CD14-positive monocyte (primary cell): ENCODE data around the gene KAZN. TPM values are rescaled to one million over a fixed set of nuclear protein-coding genes. Genes with fewer than 3 reads are reported as not detected.

ENCODE experiments used
- DNase-seq, 3 donors: peaks; one replicate each; pipeline ENCODE4 v3.0.0-alpha.2; 2011 to 2022
- H2AFZ ChIP-seq: 2 replicates; pipeline ENCODE4 v1.6.0; 2012; ENCODE audit warnings: mild to moderate bottlenecking, low read depth, low read length, inconsistent platforms; ENCODE audit not compliant: insufficient read depth, poor library complexity, severe bottlenecking
- H3K27ac ChIP-seq, 2 donors: 1 replicate in 1 of 2; 2 replicates in 1 of 2; pipeline ENCODE4 v1.5.1; 2012 to 2013; ENCODE audit warnings: low read length in 2 of 2, control low read depth in 1 of 2, inconsistent platforms in 1 of 2, low read depth in 1 of 2, mild to moderate bottlenecking in 1 of 2
- H3K27me3 ChIP-seq, 2 donors: one replicate each; pipeline versions ENCODE4 v1.6.0 to v1.6.1; 2011 to 2013; ENCODE audit warnings: low read length in 2 of 2; ENCODE audit not compliant: control insufficient read depth in 2 of 2, insufficient read depth in 2 of 2
- H3K36me3 ChIP-seq, 2 donors: replicated peaks in 1 of 2; 1 replicate in 1 of 2; 2 replicates in 1 of 2; pipeline versions ENCODE4 v1.5.1 to v1.6.1; 2012 to 2013; ENCODE audit warnings: low read length in 2 of 2, control low read depth in 1 of 2, inconsistent platforms in 1 of 2, mild to moderate bottlenecking in 1 of 2; ENCODE audit not compliant: insufficient read depth in 2 of 2, control insufficient read depth in 1 of 2
- H3K4me1 ChIP-seq, 2 donors: 1 replicate in 1 of 2; 2 replicates in 1 of 2; pipeline versions ENCODE4 v1.5.1 to v1.6.1; 2012 to 2013; ENCODE audit warnings: low read length in 2 of 2, control low read depth in 1 of 2, inconsistent platforms in 1 of 2, mild to moderate bottlenecking in 1 of 2, moderate library complexity in 1 of 2; ENCODE audit not compliant: insufficient read depth in 2 of 2, control insufficient read depth in 1 of 2
- H3K4me2 ChIP-seq: replicated peaks from 2 replicates; pipeline ENCODE3; 2012; ENCODE audit warnings: low read length, moderate library complexity, mild to moderate bottlenecking; ENCODE audit not compliant: poor library complexity, severe bottlenecking; ENCODE audit errors: extremely low read depth
- H3K4me3 ChIP-seq, 3 experiments: fragments of 200-600 bp in 1 of 3; sonication (generic) in 1 of 3; replicated peaks in 1 of 3; 1 replicate in 2 of 3; 2 replicates in 1 of 3; pipeline ENCODE4 v1.5.1; 2011 to 2013; ENCODE audit warnings: low read length in 3 of 3, mild to moderate bottlenecking in 3 of 3, control low read depth in 2 of 3, low read depth in 2 of 3, inconsistent platforms in 1 of 3, moderate library complexity in 1 of 3
- H3K79me2 ChIP-seq: 2 replicates; pipeline ENCODE4 v1.6.0; 2012; ENCODE audit warnings: mild to moderate bottlenecking, control low read depth, inconsistent platforms, low read length, moderate library complexity; ENCODE audit not compliant: insufficient read depth
- H3K9ac ChIP-seq: 2 replicates; pipeline ENCODE4 v1.6.0; 2017; ENCODE audit warnings: low read length, mild to moderate bottlenecking; ENCODE audit not compliant: insufficient read depth, poor library complexity, severe bottlenecking
- H3K9me3 ChIP-seq, 2 donors: replicated peaks in 1 of 2; 1 replicate in 1 of 2; 2 replicates in 1 of 2; pipeline versions ENCODE4 v1.5.1 to v1.6.1; 2012 to 2013; ENCODE audit warnings: low read length in 2 of 2, control low read depth in 1 of 2; ENCODE audit not compliant: control insufficient read depth in 1 of 2, insufficient read depth in 1 of 2
- H4K20me1 ChIP-seq: 2 replicates; pipeline ENCODE4 v1.6.0; 2012; ENCODE audit warnings: mild to moderate bottlenecking, low read length, control low read depth, moderate library complexity; ENCODE audit not compliant: insufficient read depth
- H3K27ac Mint-ChIP-seq, 7 donors: one replicate each; pipeline ENCODE4 v1.8.0; 2020; ENCODE audit warnings: mild to moderate bottlenecking in 7 of 7, mixed read lengths in 7 of 7, moderate library complexity in 6 of 7, inconsistent platforms in 2 of 7
- H3K27me3 Mint-ChIP-seq, 3 donors: one replicate each; pipeline ENCODE4 v1.8.0; 2021 to 2022; ENCODE audit warnings: low read depth in 3 of 3, mild to moderate bottlenecking in 3 of 3, mixed read lengths in 3 of 3, moderate library complexity in 3 of 3, inconsistent platforms in 1 of 3
- H3K36me3 Mint-ChIP-seq, 2 donors: one replicate each; pipeline ENCODE4 v1.8.0; 2020; ENCODE audit warnings: mixed read lengths in 2 of 2, inconsistent platforms in 1 of 2, mild to moderate bottlenecking in 1 of 2
- H3K4me1 Mint-ChIP-seq: one replicate; pipeline ENCODE4 v1.8.0; 2020; ENCODE audit warnings: mild to moderate bottlenecking, mixed read lengths
- H3K4me3 Mint-ChIP-seq, 2 donors: one replicate each; pipeline ENCODE4 v1.8.0; 2020; ENCODE audit warnings: mild to moderate bottlenecking in 2 of 2, mixed read lengths in 2 of 2, moderate library complexity in 1 of 2
- H3K9me3 Mint-ChIP-seq, 7 donors: one replicate each; pipeline ENCODE4 v1.8.0; 2020 to 2022; ENCODE audit warnings: mixed read lengths in 7 of 7, mild to moderate bottlenecking in 6 of 7, moderate library complexity in 6 of 7, inconsistent platforms in 2 of 7
- WGBS: methylation state at CpG from one replicate; pipeline ENCODE4 v1.1.5; 2013; ENCODE audit warnings: missing lambda C conversion rate; ENCODE audit not compliant: insufficient coverage; 5-methylcytosine and 5-hydroxymethylcytosine counted together
- intact Hi-C, 2 donors: fragments of 100-400 bp; cut with micrococcal nuclease; formaldehyde crosslinking; loops; one replicate each; pipeline versions ENCODE4 v1.15.0 to v1.15.1; 2023
- polyA plus RNA-seq, 3 donors: library from polyadenylated mRNA; depleted of rRNA in 1 of 3; unstranded in 2 of 3; stranded (reverse) in 1 of 3; fragments of 300-500 nt in 2 of 3; fragments of >200 nt in 1 of 3; fragmentation: Illumina TruSeq in 2 of 3; gene quantifications; 1 replicate in 2 of 3; 2 replicates in 1 of 3; pipeline ENCODE4 v1.2.3, GENCODE V29; 2012 to 2021
- TF ChIP-seq, protein P1 (sequence below): fragments of 200-600 bp; IDR thresholded peaks from one replicate; pipeline ENCODE4 v1.8.0; 2022; ENCODE audit warnings: antibody characterized with exemption, mild to moderate bottlenecking

KAZN gene
- polyA plus RNA-seq, 3 donors, result not detected

DNA sequence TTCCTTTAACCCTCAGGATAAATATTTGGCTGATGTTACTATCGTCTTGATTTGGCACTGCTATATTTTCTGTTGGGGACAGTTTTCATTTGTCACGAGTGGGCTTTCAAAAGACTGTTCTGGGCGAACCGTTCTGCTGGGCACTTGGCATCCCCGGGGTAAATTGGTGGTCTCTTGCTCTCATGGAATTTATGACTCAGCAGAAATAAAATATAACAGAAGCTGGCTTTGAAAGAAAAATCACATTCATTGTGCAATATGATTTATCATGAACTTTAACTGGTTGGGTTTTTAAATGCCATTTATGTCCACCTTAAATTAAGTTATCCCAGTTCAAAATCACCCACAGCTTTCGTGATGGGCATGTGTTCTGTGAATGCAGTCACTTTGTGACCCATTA is 147.3 kb downstream of the KAZN start:
- intact Hi-C loops, result no loop called here
- no peak for DNase-seq
- H3K4me3 ChIP-seq, result no peak overlapping the region
- no peaks in the 10 kb centered on the region for H3K36me3 ChIP-seq
- TF ChIP-seq, protein P1, sequence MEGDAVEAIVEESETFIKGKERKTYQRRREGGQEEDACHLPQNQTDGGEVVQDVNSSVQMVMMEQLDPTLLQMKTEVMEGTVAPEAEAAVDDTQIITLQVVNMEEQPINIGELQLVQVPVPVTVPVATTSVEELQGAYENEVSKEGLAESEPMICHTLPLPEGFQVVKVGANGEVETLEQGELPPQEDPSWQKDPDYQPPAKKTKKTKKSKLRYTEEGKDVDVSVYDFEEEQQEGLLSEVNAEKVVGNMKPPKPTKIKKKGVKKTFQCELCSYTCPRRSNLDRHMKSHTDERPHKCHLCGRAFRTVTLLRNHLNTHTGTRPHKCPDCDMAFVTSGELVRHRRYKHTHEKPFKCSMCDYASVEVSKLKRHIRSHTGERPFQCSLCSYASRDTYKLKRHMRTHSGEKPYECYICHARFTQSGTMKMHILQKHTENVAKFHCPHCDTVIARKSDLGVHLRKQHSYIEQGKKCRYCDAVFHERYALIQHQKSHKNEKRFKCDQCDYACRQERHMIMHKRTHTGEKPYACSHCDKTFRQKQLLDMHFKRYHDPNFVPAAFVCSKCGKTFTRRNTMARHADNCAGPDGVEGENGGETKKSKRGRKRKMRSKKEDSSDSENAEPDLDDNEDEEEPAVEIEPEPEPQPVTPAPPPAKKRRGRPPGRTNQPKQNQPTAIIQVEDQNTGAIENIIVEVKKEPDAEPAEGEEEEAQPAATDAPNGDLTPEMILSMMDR, result no peak
- no peak overlapping the region for H3K27ac ChIP-seq
- H3K4me2 ChIP-seq, result no peak overlapping the region
- H3K27me3 Mint-ChIP-seq, result no peaks in the 10 kb centered on the region
- H3K36me3 Mint-ChIP-seq, result no peaks in the 10 kb centered on the region
- H3K27me3 ChIP-seq, result no peaks in the 10 kb centered on the region
- H4K20me1 ChIP-seq, result no peaks in the 10 kb centered on the region
- no peak overlapping the region for H3K4me3 Mint-ChIP-seq
- H2AFZ ChIP-seq, result no peak overlapping the region
- H3K9me3 ChIP-seq, result no peaks in the 10 kb centered on the region
- no peak overlapping the region for H3K9ac ChIP-seq
- WGBS, result 70% methylated on average over 4 of the region's 6 CpGs
- no peaks in the 10 kb centered on the region for H3K9me3 Mint-ChIP-seq
- H3K4me1 Mint-ChIP-seq, result peaks cover 22% of the 10 kb centered on the region
- no peak overlapping the region for H3K27ac Mint-ChIP-seq
- H3K4me1 ChIP-seq, result peaks cover 20 to 21% of the 10 kb centered on the region in 2 donors
- no peaks in the 10 kb centered on the region for H3K79me2 ChIP-seq

DNA sequence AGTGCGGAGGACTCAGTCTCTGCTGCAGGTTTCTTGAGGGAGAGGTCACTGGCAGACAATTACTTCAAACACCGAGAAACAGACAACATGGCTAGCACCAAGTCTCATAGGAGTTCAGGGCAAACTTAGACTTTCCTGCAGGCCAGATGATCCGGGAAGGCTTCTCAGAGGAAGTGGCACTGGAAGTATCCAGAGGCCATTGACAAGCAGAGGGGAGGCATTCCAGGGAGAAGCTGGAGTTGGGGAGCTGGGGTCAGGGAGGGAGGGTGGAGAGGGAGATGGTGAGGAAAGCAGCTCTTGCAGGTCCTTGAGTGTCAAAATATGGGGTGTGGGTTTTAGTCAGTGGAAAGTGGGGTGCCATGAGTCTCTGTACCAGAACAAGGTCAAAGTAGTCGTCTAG is 147.9 kb downstream of the KAZN start:
- WGBS, result 91% methylated on average over 2 of the region's 4 CpGs
- Mint-ChIP-seq H3K4me1 (peaks cover 16% of the 10 kb centered on the region), H3K36me3 (no peaks in the 10 kb centered on the region), H3K27me3 (no peaks in the 10 kb centered on the region), H3K27ac (no peak overlapping the region), H3K4me3 (no peak overlapping the region), H3K9me3 (no peaks in the 10 kb centered on the region)
- no peaks in the 10 kb centered on the region for H3K79me2 ChIP-seq
- no peak overlapping the region for H3K27ac ChIP-seq
- no peak overlapping the region for H3K4me3 ChIP-seq
- no peaks in the 10 kb centered on the region for H4K20me1 ChIP-seq
- no peak overlapping the region for H3K9ac ChIP-seq
- DNase-seq, result no peak
- H3K36me3 ChIP-seq, result no peaks in the 10 kb centered on the region
- intact Hi-C loops, result no loop called here
- TF ChIP-seq, protein P1, result no peak
- H3K9me3 ChIP-seq, result no peaks in the 10 kb centered on the region
- H2AFZ ChIP-seq, result no peak overlapping the region
- peaks cover 15% of the 10 kb centered on the region in 2 donors for H3K4me1 ChIP-seq
- H3K4me2 ChIP-seq, result no peak overlapping the region
- H3K27me3 ChIP-seq, result no peaks in the 10 kb centered on the region
